Measurements from ENCODE around the gene PAX5. TPM values are rescaled to one million over a fixed set of nuclear protein-coding genes. Genes with fewer than 3 reads are reported as not detected.
"Not testable (repeated sequence)": the region's sequence is repeated elsewhere in the genome, so short reads cannot be mapped to it uniquely, and the experiment has no call there.

The PAX5 gene
- total and polyA plus RNA-seq, 5 donors from 2014 or later = 0.02 to 0.94 (median 0.15) TPM; not detected in 2

GRCh38 chr9:37066139-37066725 is 32.2 kb upstream of the PAX5 start:
- Mint-ChIP-seq H3K4me3 (no peak overlapping the region), H3K4me1 (peaks cover 0 to 2% (median 0%) of the 10 kb centered on the region in 4 donors), H3K27me3 (peaks cover 32% of the 10 kb centered on the region), H3K36me3 (no peaks in the 10 kb centered on the region), H3K9me3 (peaks cover 0 to 4% (median 0%) of the 10 kb centered on the region in 7 donors), H3K27ac (no peak overlapping the region)
- H3K27me3 ChIP-seq (ENCODE audit: control insufficient read depth, insufficient read depth, low read length) = peaks cover 12% of the 10 kb centered on the region
- H3K36me3 ChIP-seq (ENCODE audit: control insufficient read depth, insufficient read depth, low read length) = no peaks in the 10 kb centered on the region
- no peak overlapping the region for H3K27ac ChIP-seq (ENCODE audit: insufficient read depth, low read length, poor library complexity, severe bottlenecking)
- DNase-seq (no peak), ATAC-seq (ENCODE audit: low read depth in 2 of 2) (no peak)
- H3K9me3 ChIP-seq (ENCODE audit: control insufficient read depth in 2 of 2, low read length in 2 of 2) = no peaks in the 10 kb centered on the region
- H3K4me1 ChIP-seq (ENCODE audit: control insufficient read depth, insufficient read depth, low read length, poor library complexity, severe bottlenecking) = no peaks in the 10 kb centered on the region
- H3K4me3 ChIP-seq (ENCODE audit: low read depth, low read length) = no peak overlapping the region

GRCh38 chr9:37062336-37062735 is 28.3 kb upstream of the PAX5 start:
- H3K27me3 ChIP-seq (ENCODE audit: control insufficient read depth, insufficient read depth, low read length) = peaks cover 12% of the 10 kb centered on the region

GRCh38 chr9:37061768-37062167 is 27.7 kb upstream of the PAX5 start:
- Mint-ChIP-seq H3K27ac (no peak overlapping the region), H3K27me3 (peaks cover 23% of the 10 kb centered on the region), H3K36me3 (no peaks in the 10 kb centered on the region), H3K4me1 (peaks cover 0 to 2% (median 0%) of the 10 kb centered on the region in 4 donors), H3K4me3 (no peak overlapping the region), H3K9me3 (peaks cover 0 to 4% (median 0%) of the 10 kb centered on the region in 7 donors)
- no peaks in the 10 kb centered on the region for H3K4me1 ChIP-seq (ENCODE audit: control insufficient read depth, insufficient read depth, low read length, poor library complexity, severe bottlenecking)
- H3K9me3 ChIP-seq (ENCODE audit: control insufficient read depth in 2 of 2, low read length in 2 of 2) = no peaks in the 10 kb centered on the region
- peaks cover 12% of the 10 kb centered on the region for H3K27me3 ChIP-seq (ENCODE audit: control insufficient read depth, insufficient read depth, low read length)
- H3K36me3 ChIP-seq (ENCODE audit: control insufficient read depth, insufficient read depth, low read length) = no peaks in the 10 kb centered on the region
- no peak overlapping the region for H3K4me3 ChIP-seq (ENCODE audit: low read depth, low read length)
- H3K27ac ChIP-seq (ENCODE audit: insufficient read depth, low read length, poor library complexity, severe bottlenecking) = no peak overlapping the region
- no peak for DNase-seq
- no peak for ATAC-seq (ENCODE audit: low read depth in 2 of 2)

More at GRCh38 chr9:37062336-37062735, 28.3 kb upstream of the PAX5 start:
- no peak overlapping the region for H3K27ac ChIP-seq (ENCODE audit: insufficient read depth, low read length, poor library complexity, severe bottlenecking)
- H3K4me3 ChIP-seq (ENCODE audit: low read depth, low read length) = no peak overlapping the region
- ATAC-seq (ENCODE audit: low read depth in 2 of 2) = no peak
- no peaks in the 10 kb centered on the region for H3K4me1 ChIP-seq (ENCODE audit: control insufficient read depth, insufficient read depth, low read length, poor library complexity, severe bottlenecking)
- Mint-ChIP-seq H3K36me3 (no peaks in the 10 kb centered on the region), H3K27me3 (peaks cover 27% of the 10 kb centered on the region), H3K4me3 (no peak overlapping the region), H3K27ac (no peak overlapping the region), H3K4me1 (peaks cover 0 to 2% (median 0%) of the 10 kb centered on the region in 4 donors), H3K9me3 (peaks cover 0 to 4% (median 0%) of the 10 kb centered on the region in 7 donors)
- H3K36me3 ChIP-seq (ENCODE audit: control insufficient read depth, insufficient read depth, low read length) = no peaks in the 10 kb centered on the region
- H3K9me3 ChIP-seq (ENCODE audit: control insufficient read depth in 2 of 2, low read length in 2 of 2) = no peaks in the 10 kb centered on the region
- no peak for DNase-seq

GRCh38 chr9:37060833-37061232 is 26.8 kb upstream of the PAX5 start:
- peaks cover 12% of the 10 kb centered on the region for H3K27me3 ChIP-seq (ENCODE audit: control insufficient read depth, insufficient read depth, low read length)
- no peak overlapping the region for H3K4me3 ChIP-seq (ENCODE audit: low read depth, low read length)
- H3K4me3 Mint-ChIP-seq = no peak overlapping the region
- no peak overlapping the region for H3K27ac ChIP-seq (ENCODE audit: insufficient read depth, low read length, poor library complexity, severe bottlenecking)
- no peaks in the 10 kb centered on the region for H3K4me1 Mint-ChIP-seq
- H3K36me3 Mint-ChIP-seq = no peaks in the 10 kb centered on the region
- ATAC-seq (ENCODE audit: low read depth in 2 of 2) = no peak
- H3K9me3 Mint-ChIP-seq = peaks cover 0 to 4% (median 0%) of the 10 kb centered on the region in 7 donors
- no peaks in the 10 kb centered on the region for H3K4me1 ChIP-seq (ENCODE audit: control insufficient read depth, insufficient read depth, low read length, poor library complexity, severe bottlenecking)
- H3K9me3 ChIP-seq (ENCODE audit: control insufficient read depth in 2 of 2, low read length in 2 of 2) = no peaks in the 10 kb centered on the region
- no peak overlapping the region for H3K27ac Mint-ChIP-seq
- DNase-seq = no peak
- peaks cover 22% of the 10 kb centered on the region for H3K27me3 Mint-ChIP-seq
- no peaks in the 10 kb centered on the region for H3K36me3 ChIP-seq (ENCODE audit: control insufficient read depth, insufficient read depth, low read length)

GRCh38 chr9:37056046-37056920 is 22.2 kb upstream of the PAX5 start:
- no peak overlapping the region for H3K27ac ChIP-seq (ENCODE audit: insufficient read depth, low read length, poor library complexity, severe bottlenecking)
- H3K9me3 ChIP-seq (ENCODE audit: control insufficient read depth in 2 of 2, low read length in 2 of 2) = no peaks in the 10 kb centered on the region
- H3K27me3 ChIP-seq (ENCODE audit: control insufficient read depth, insufficient read depth, low read length) = peaks cover 6% of the 10 kb centered on the region
- no peaks in the 10 kb centered on the region for H3K4me1 ChIP-seq (ENCODE audit: control insufficient read depth, insufficient read depth, low read length, poor library complexity, severe bottlenecking)
- H3K36me3 Mint-ChIP-seq = no peaks in the 10 kb centered on the region
- ATAC-seq (ENCODE audit: low read depth in 2 of 2) (no peak), DNase-seq (no peak)
- H3K4me3 ChIP-seq (ENCODE audit: low read depth, low read length) = no peak overlapping the region
- no peaks in the 10 kb centered on the region for H3K36me3 ChIP-seq (ENCODE audit: control insufficient read depth, insufficient read depth, low read length)
- H3K4me3 Mint-ChIP-seq = no peak overlapping the region
- no peak overlapping the region for H3K27ac Mint-ChIP-seq
- peaks cover 0 to 4% (median 0%) of the 10 kb centered on the region in 7 donors for H3K9me3 Mint-ChIP-seq
- peaks cover 0 to 2% (median 0%) of the 10 kb centered on the region in 4 donors for H3K4me1 Mint-ChIP-seq
- H3K27me3 Mint-ChIP-seq = peaks cover 47% of the 10 kb centered on the region

GRCh38 chr9:37054363-37054720 is 20.3 kb upstream of the PAX5 start:
- H3K9me3 Mint-ChIP-seq; H3K36me3 ChIP-seq (ENCODE audit: control insufficient read depth, insufficient read depth, low read length); H3K27ac ChIP-seq (ENCODE audit: insufficient read depth, low read length, poor library complexity, severe bottlenecking); H3K27me3 ChIP-seq (ENCODE audit: control insufficient read depth, insufficient read depth, low read length); H3K36me3 Mint-ChIP-seq; H3K4me1 Mint-ChIP-seq; ATAC-seq (ENCODE audit: low read depth in 2 of 2); H3K9me3 ChIP-seq (ENCODE audit: control insufficient read depth in 2 of 2, low read length in 2 of 2); H3K4me1 ChIP-seq (ENCODE audit: control insufficient read depth, insufficient read depth, low read length, poor library complexity, severe bottlenecking); H3K27ac Mint-ChIP-seq; H3K4me3 ChIP-seq (ENCODE audit: low read depth, low read length); DNase-seq; H3K4me3 Mint-ChIP-seq: not testable (repeated sequence)
- H3K27me3 Mint-ChIP-seq = peaks cover 51% of the 10 kb centered on the region

- Mint-ChIP-seq H3K36me3 (no peaks in the 10 kb centered on the region), H3K27me3 (peaks cover 56% of the 10 kb centered on the region), H3K4me1 (peaks cover 0 to 2% (median 0%) of the 10 kb centered on the region in 4 donors), H3K9me3 (peaks cover 0 to 2% (median 0%) of the 10 kb centered on the region in 7 donors), H3K27ac (no peak overlapping the region), H3K4me3 (no peak overlapping the region)
- Histone ChIP-seq H3K4me1 (ENCODE audit: control insufficient read depth, insufficient read depth, low read length, poor library complexity, severe bottlenecking) (no peaks in the 10 kb centered on the region), H3K27ac (ENCODE audit: insufficient read depth, low read length, poor library complexity, severe bottlenecking) (no peak overlapping the region), H3K4me3 (ENCODE audit: low read depth, low read length) (no peak overlapping the region), H3K36me3 (ENCODE audit: control insufficient read depth, insufficient read depth, low read length) (no peaks in the 10 kb centered on the region), H3K9me3 (ENCODE audit: control insufficient read depth in 2 of 2, low read length in 2 of 2) (no peaks in the 10 kb centered on the region), H3K27me3 (ENCODE audit: control insufficient read depth, insufficient read depth, low read length) (peaks cover 9% of the 10 kb centered on the region)
- ATAC-seq (ENCODE audit: low read depth in 2 of 2) = no peak
- DNase-seq = no peak
Observed at GRCh38 chr9:37053684-37054362, 19.8 kb upstream of the PAX5 start.

Data from CD4-positive, CD25-positive, alpha-beta regulatory T cell (primary cell).